ENCODE data around the gene ROBO2.

The ROBO2 gene

DNA sequence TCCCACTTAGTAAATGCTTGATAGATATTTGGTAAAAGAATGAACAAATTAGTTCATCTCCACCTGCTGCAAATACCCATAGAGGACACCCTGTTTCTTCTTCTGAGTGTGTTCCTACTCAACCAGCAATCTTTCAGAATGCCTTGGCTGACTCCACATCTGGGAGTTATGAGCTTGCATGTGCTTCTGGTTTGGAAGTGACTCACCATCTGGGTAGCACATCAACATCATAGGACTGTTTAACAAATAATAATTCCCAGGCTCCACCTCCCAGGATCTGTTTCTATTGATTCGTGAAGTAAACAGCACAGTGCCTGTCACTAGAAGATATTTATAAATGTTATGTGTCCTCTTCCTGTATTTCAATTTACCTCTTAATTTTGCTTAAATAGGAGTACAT is 580.1 kb downstream of the ROBO2 start:
- H3K79me1 ChIP-seq (ENCODE audit: low read length): no peaks in the 10 kb centered on the region
- WGBS (ENCODE audit: extremely low coverage, insufficient coverage, insufficient read length): no CpG with 5 or more reads among the region's 1 CpG
- no peaks in the 10 kb centered on the region for H3K4me1 ChIP-seq (ENCODE audit: control insufficient read depth in 1 of 2, insufficient read depth in 2 of 2, low read length in 2 of 2)
- H2BK120ac ChIP-seq (ENCODE audit: insufficient read depth, low read length, poor library complexity): no peak overlapping the region
- H2BK5ac ChIP-seq (ENCODE audit: low read depth, low read length, poor library complexity): no peak overlapping the region
- no peak overlapping the region for H3K14ac ChIP-seq (ENCODE audit: low read length)
- H3K23ac ChIP-seq (ENCODE audit: low read length): no peak overlapping the region
- no peak overlapping the region for H3K18ac ChIP-seq (ENCODE audit: low read length)
- H3K79me2 ChIP-seq (ENCODE audit: control insufficient read depth, insufficient read depth, low read length, poor library complexity): no peaks in the 10 kb centered on the region
- no peak overlapping the region for H3K27ac ChIP-seq (ENCODE audit: low read depth, low read length)
- no peak overlapping the region for H4K12ac ChIP-seq (ENCODE audit: low read depth, low read length)
- no peak overlapping the region for H3K4ac ChIP-seq (ENCODE audit: low read depth, low read length)
- no peaks in the 10 kb centered on the region for H3K27me3 ChIP-seq (ENCODE audit: insufficient read depth, low read length)
- no peak overlapping the region for H3K4me2 ChIP-seq (ENCODE audit: low read length)
- no peak overlapping the region for H2AFZ ChIP-seq (ENCODE audit: insufficient read depth, low read length, poor library complexity)
- H4K8ac ChIP-seq (ENCODE audit: low read depth, low read length): no peak overlapping the region
- H4K91ac ChIP-seq (ENCODE audit: low read depth, low read length): no peak overlapping the region
- H3K4me3 ChIP-seq (ENCODE audit: low read depth, low read length): no peak overlapping the region
- no peaks in the 10 kb centered on the region for H3K36me3 ChIP-seq (ENCODE audit: control insufficient read depth in 1 of 2, insufficient read depth in 2 of 2, low read length in 2 of 2)
- H2AK5ac ChIP-seq (ENCODE audit: low read length): no peak overlapping the region
- no peak overlapping the region for H3K9ac ChIP-seq (ENCODE audit: low read length)
- no peak for DNase-seq
- H2BK12ac ChIP-seq (ENCODE audit: low read length): no peak overlapping the region
- no peaks in the 10 kb centered on the region for H3K9me3 ChIP-seq (ENCODE audit: insufficient read depth, low read depth, low read length)

DNA sequence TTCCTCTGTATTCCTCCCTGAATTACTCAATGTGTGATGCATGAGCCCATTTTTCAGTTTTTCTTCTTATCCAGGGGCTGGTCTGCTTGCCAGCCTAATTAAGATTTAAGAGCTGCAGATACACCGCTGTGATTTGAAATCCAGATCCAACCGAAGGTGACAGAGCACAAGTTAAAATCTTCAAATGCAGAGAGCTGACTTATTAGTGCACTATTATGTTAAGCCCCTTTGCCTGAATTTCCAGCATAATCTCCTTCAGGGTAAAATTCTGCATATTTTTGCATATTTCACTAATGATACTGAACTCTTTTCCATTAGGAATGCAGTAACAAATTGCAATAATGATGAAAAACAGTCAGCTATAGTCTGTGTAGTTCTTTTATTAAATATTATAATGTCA is 583.6 kb downstream of the ROBO2 start:
- Histone ChIP-seq H3K4me1 (ENCODE audit: control insufficient read depth in 1 of 2, insufficient read depth in 2 of 2, low read length in 2 of 2) (no peaks in the 10 kb centered on the region), H3K4me3 (ENCODE audit: low read depth, low read length) (no peak overlapping the region), H2AK5ac (ENCODE audit: low read length) (no peak overlapping the region), H4K8ac (ENCODE audit: low read depth, low read length) (no peak overlapping the region), H2BK5ac (ENCODE audit: low read depth, low read length, poor library complexity) (no peak overlapping the region), H3K18ac (ENCODE audit: low read length) (no peak overlapping the region), H4K12ac (ENCODE audit: low read depth, low read length) (no peak overlapping the region), H4K91ac (ENCODE audit: low read depth, low read length) (no peak overlapping the region), H3K27me3 (ENCODE audit: insufficient read depth, low read length) (no peaks in the 10 kb centered on the region), H3K14ac (ENCODE audit: low read length) (no peak overlapping the region), H2BK12ac (ENCODE audit: low read length) (no peak overlapping the region), H2AFZ (ENCODE audit: insufficient read depth, low read length, poor library complexity) (no peak overlapping the region), H3K27ac (ENCODE audit: low read depth, low read length) (no peak overlapping the region), H3K23ac (ENCODE audit: low read length) (no peak overlapping the region), H2BK120ac (ENCODE audit: insufficient read depth, low read length, poor library complexity) (no peak overlapping the region), H3K4me2 (ENCODE audit: low read length) (no peak overlapping the region), H3K9me3 (ENCODE audit: insufficient read depth, low read depth, low read length) (no peaks in the 10 kb centered on the region), H3K36me3 (ENCODE audit: control insufficient read depth in 1 of 2, insufficient read depth in 2 of 2, low read length in 2 of 2) (no peaks in the 10 kb centered on the region), H3K79me2 (ENCODE audit: control insufficient read depth, insufficient read depth, low read length, poor library complexity) (no peaks in the 10 kb centered on the region), H3K79me1 (ENCODE audit: low read length) (no peaks in the 10 kb centered on the region), H3K9ac (ENCODE audit: low read length) (no peak overlapping the region), H3K4ac (ENCODE audit: low read depth, low read length) (no peak overlapping the region)
- WGBS (ENCODE audit: extremely low coverage, insufficient coverage, insufficient read length): no CpG with 5 or more reads among the region's 2 CpGs
- DNase-seq: no peak

DNA sequence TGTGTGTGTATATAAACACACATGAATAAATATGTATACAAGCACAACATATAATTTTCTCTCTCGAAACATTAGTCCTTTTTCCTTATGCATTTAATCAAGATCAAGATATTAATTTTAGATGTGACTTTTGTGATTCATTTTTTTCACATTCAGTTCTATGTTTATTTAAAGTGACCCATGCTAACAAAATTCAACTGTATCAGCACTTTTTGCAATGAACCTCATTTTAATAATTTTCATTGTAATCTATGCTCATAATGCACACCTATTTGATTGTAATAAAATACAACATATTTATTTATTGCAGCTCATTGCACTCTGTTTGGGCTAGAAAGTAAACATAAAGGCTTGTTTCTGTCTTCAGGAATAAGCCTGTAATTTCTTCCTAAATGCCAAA is 586.3 kb downstream of the ROBO2 start:
- H3K36me3 ChIP-seq (ENCODE audit: control insufficient read depth in 1 of 2, insufficient read depth in 2 of 2, low read length in 2 of 2): no peaks in the 10 kb centered on the region
- no peak overlapping the region for H2BK120ac ChIP-seq (ENCODE audit: insufficient read depth, low read length, poor library complexity)
- H3K4me3 ChIP-seq (ENCODE audit: low read depth, low read length): no peak overlapping the region
- no peak overlapping the region for H3K23ac ChIP-seq (ENCODE audit: low read length)
- H4K91ac ChIP-seq (ENCODE audit: low read depth, low read length): no peak overlapping the region
- no peaks in the 10 kb centered on the region for H3K79me2 ChIP-seq (ENCODE audit: control insufficient read depth, insufficient read depth, low read length, poor library complexity)
- H4K12ac ChIP-seq (ENCODE audit: low read depth, low read length): no peak overlapping the region
- no peak overlapping the region for H4K8ac ChIP-seq (ENCODE audit: low read depth, low read length)
- no peaks in the 10 kb centered on the region for H3K27me3 ChIP-seq (ENCODE audit: insufficient read depth, low read length)
- no peak overlapping the region for H2AK5ac ChIP-seq (ENCODE audit: low read length)
- no peak overlapping the region for H3K27ac ChIP-seq (ENCODE audit: low read depth, low read length)
- no peaks in the 10 kb centered on the region for H3K4me1 ChIP-seq (ENCODE audit: control insufficient read depth in 1 of 2, insufficient read depth in 2 of 2, low read length in 2 of 2)
- DNase-seq: no peak
- no peaks in the 10 kb centered on the region for H3K79me1 ChIP-seq (ENCODE audit: low read length)
- H2BK12ac ChIP-seq (ENCODE audit: low read length): no peak overlapping the region
- no peak overlapping the region for H3K18ac ChIP-seq (ENCODE audit: low read length)
- H3K9me3 ChIP-seq (ENCODE audit: insufficient read depth, low read depth, low read length): no peaks in the 10 kb centered on the region
- H2BK5ac ChIP-seq (ENCODE audit: low read depth, low read length, poor library complexity): no peak overlapping the region
- H3K9ac ChIP-seq (ENCODE audit: low read length): no peak overlapping the region
- H3K14ac ChIP-seq (ENCODE audit: low read length): no peak overlapping the region
- no peak overlapping the region for H2AFZ ChIP-seq (ENCODE audit: insufficient read depth, low read length, poor library complexity)
- H3K4me2 ChIP-seq (ENCODE audit: low read length): no peak overlapping the region
- WGBS (ENCODE audit: extremely low coverage, insufficient coverage, insufficient read length): no CpG with 5 or more reads among the region's 1 CpG
- no peak overlapping the region for H3K4ac ChIP-seq (ENCODE audit: low read depth, low read length)

DNA sequence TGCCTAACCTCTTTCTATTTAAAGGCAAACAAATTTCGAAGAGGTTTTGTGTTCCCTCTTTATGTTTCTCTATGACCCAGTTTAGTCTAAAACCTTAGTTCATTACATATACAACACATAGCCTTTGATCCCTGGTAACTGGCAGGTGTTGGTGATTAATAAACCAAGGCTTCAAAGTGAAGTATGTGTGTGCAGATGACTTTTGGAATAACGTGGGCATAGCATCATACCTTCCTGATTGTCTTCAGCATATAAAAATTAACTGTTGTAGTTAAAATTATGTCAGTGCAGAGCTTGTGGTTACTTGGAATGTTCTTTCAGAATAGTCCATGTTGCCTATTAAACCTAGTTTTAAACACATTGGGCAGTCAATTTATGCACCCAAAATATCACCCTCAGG is 608.3 kb downstream of the ROBO2 start:
- Histone ChIP-seq H2BK12ac (ENCODE audit: low read length) (no peak overlapping the region), H2AFZ (ENCODE audit: insufficient read depth, low read length, poor library complexity) (no peak overlapping the region), H3K14ac (ENCODE audit: low read length) (no peak overlapping the region), H4K8ac (ENCODE audit: low read depth, low read length) (no peak overlapping the region), H2BK120ac (ENCODE audit: insufficient read depth, low read length, poor library complexity) (no peak overlapping the region), H3K4me2 (ENCODE audit: low read length) (no peak overlapping the region), H3K4me3 (ENCODE audit: low read depth, low read length) (no peak overlapping the region), H3K79me1 (ENCODE audit: low read length) (no peaks in the 10 kb centered on the region), H3K9ac (ENCODE audit: low read length) (no peak overlapping the region), H3K36me3 (ENCODE audit: control insufficient read depth in 1 of 2, insufficient read depth in 2 of 2, low read length in 2 of 2) (no peaks in the 10 kb centered on the region), H4K12ac (ENCODE audit: low read depth, low read length) (no peak overlapping the region), H2AK5ac (ENCODE audit: low read length) (no peak overlapping the region), H3K4ac (ENCODE audit: low read depth, low read length) (no peak overlapping the region), H3K23ac (ENCODE audit: low read length) (no peak overlapping the region), H3K27ac (ENCODE audit: low read depth, low read length) (no peak overlapping the region), H3K79me2 (ENCODE audit: control insufficient read depth, insufficient read depth, low read length, poor library complexity) (no peaks in the 10 kb centered on the region), H3K27me3 (ENCODE audit: insufficient read depth, low read length) (no peaks in the 10 kb centered on the region), H3K4me1 (ENCODE audit: control insufficient read depth in 1 of 2, insufficient read depth in 2 of 2, low read length in 2 of 2) (no peaks in the 10 kb centered on the region), H4K91ac (ENCODE audit: low read depth, low read length) (no peak overlapping the region), H3K9me3 (ENCODE audit: insufficient read depth, low read depth, low read length) (no peaks in the 10 kb centered on the region), H3K18ac (ENCODE audit: low read length) (no peak overlapping the region), H2BK5ac (ENCODE audit: low read depth, low read length, poor library complexity) (no peak overlapping the region)
- whole genome bisulfite sequencing (ENCODE audit: extremely low coverage, insufficient coverage, insufficient read length): no CpG with 5 or more reads among the region's 2 CpGs
- DNase-seq: no peak

Data from trophoblast cell (in vitro differentiated cells and primary cell).